K562 (cell line): ENCODE data around the gene SMIM41. TPM values are rescaled to one million over a fixed set of nuclear protein-coding genes. Genes with fewer than 3 reads are reported as not detected.

Experiments used
- BRF2 ChIP-seq: IDR thresholded peaks from 3 replicates; pipeline ENCODE4 v1.6.1; 2011; ENCODE audit warnings: borderline replicate concordance, mild to moderate bottlenecking; ENCODE audit not compliant: insufficient read length, insufficient read depth
- CEBPG ChIP-seq, 3 experiments: fragments of 200-800 bp in 1 of 3; sonication (Bioruptor generic) in 1 of 3; sonication (generic) in 1 of 3; formaldehyde crosslinking in 1 of 3; IDR thresholded peaks in 2 of 3; conservative IDR thresholded peaks in 1 of 3; 2 replicates each; pipeline versions ENCODE4 v1.6.1 to v1.8.0; 2016 to 2022; ENCODE audit warnings: missing compliant biosample characterization in 2 of 3, missing genetic modification characterization in 2 of 3, mild to moderate bottlenecking in 1 of 3, missing genetic modification reagents in 1 of 3
- DDX20 ChIP-seq: fragments of 450-650 bp; IDR thresholded peaks from 2 replicates; pipeline ENCODE4 v1.6.1; 2016; ENCODE audit warnings: missing genetic modification characterization, low read depth, mild to moderate bottlenecking, missing compliant biosample characterization, moderate library complexity
- FOXM1 ChIP-seq, 2 experiments: fragments of 450-650 bp in 1 of 2; sonication (generic) in 1 of 2; formaldehyde crosslinking in 1 of 2; IDR thresholded peaks; 2 replicates each; pipeline versions ENCODE4 v1.6.1 to v1.9.0; 2017 to 2022; ENCODE audit warnings: low read depth in 2 of 2, mild to moderate bottlenecking in 2 of 2, missing genetic modification reagents in 1 of 2, moderate library complexity in 1 of 2
- GATAD2B ChIP-seq: fragments of 450-650 bp; IDR thresholded peaks from 2 replicates; pipeline ENCODE4 v1.6.1; 2017; ENCODE audit warnings: mild to moderate bottlenecking, borderline replicate concordance
- GTF2F1 ChIP-seq: IDR thresholded peaks from 2 replicates; pipeline ENCODE4 v1.6.1; 2011; ENCODE audit warnings: low read depth, low read length, improper control_type of control experiment
- MCM3 ChIP-seq: fragments of 450-650 bp; IDR thresholded peaks from 2 replicates; pipeline ENCODE4 v1.6.1; 2016
- PURB ChIP-seq: sonication (generic); formaldehyde crosslinking; IDR thresholded peaks from 2 replicates; pipeline ENCODE4 v1.9.0; 2021; ENCODE audit warnings: low read depth, mild to moderate bottlenecking, missing genetic modification reagents
- ZC3H8 ChIP-seq: fragments of 450-650 bp; IDR thresholded peaks from 2 replicates; pipeline ENCODE4 v1.6.1; 2017
- ZNF239 ChIP-seq: fragments of 250-450 bp; sonication (Bioruptor Pico); IDR thresholded peaks from 2 replicates; pipeline ENCODE4 v1.4.0; 2020; ENCODE audit warnings: mild to moderate bottlenecking
- ZNF551 ChIP-seq: fragments of 250-450 bp; sonication (Bioruptor Pico); IDR thresholded peaks from 2 replicates; pipeline ENCODE4 v1.5.0; 2021; ENCODE audit warnings: mild to moderate bottlenecking, moderate library complexity
- polyA plus RNA-seq, 8 experiments: library from polyadenylated mRNA; depleted of rRNA in 4 of 8; stranded (reverse) in 5 of 8; unstranded in 3 of 8; fragments of >200 nt; fragmentation: Nextera tagmentation in 2 of 8; fragmentation: Illumina TruSeq in 1 of 8; extraction: Ambion mirVana in 2 of 8; extraction: Trizol in 1 of 8; gene quantifications; 2 replicates each; pipeline versions ENCODE4 v1.2.1 to v1.2.3, GENCODE V29; 2011 to 2014; ENCODE audit warnings: inconsistent platforms in 1 of 8, missing spikeins in 1 of 8
- total RNA-seq, 7 experiments: library from RNA; depleted of rRNA in 6 of 7; stranded (reverse); fragments of >200 nt in 6 of 7; fragmentation: Illumina TruSeq in 2 of 7; extraction: Trizol in 2 of 7; gene quantifications; 2 replicates each; pipeline versions ENCODE4 v1.2.1 to v1.2.3, GENCODE V29; 2011 to 2021; ENCODE audit warnings: low replicate concordance in 1 of 7
- TF ChIP-seq, protein P1 (sequence below): IDR thresholded peaks from 2 replicates; pipeline ENCODE4 v1.6.1; 2016; ENCODE audit warnings: missing genetic modification characterization, missing compliant biosample characterization
- TF ChIP-seq, protein P2 (sequence below): fragments of 250-450 bp; sonication (Bioruptor Pico); IDR thresholded peaks from 2 replicates; pipeline ENCODE4 v1.5.0; 2021; ENCODE audit warnings: mild to moderate bottlenecking, moderate library complexity
- TF ChIP-seq, protein P3 (sequence below): fragments of 450-650 bp; formaldehyde crosslinking; IDR thresholded peaks from 2 replicates; pipeline ENCODE4 v1.4.0; 2020; ENCODE audit warnings: mild to moderate bottlenecking, moderate library complexity

Gene SMIM41
- total and polyA plus RNA-seq, 9 of the 15 experiments (the other 6 are each of a cell fraction or from before 2014, with no cell fraction given) = not detected

- TF ChIP-seq CEBPG (CRISPR knock-in tag; IDR thresholded peaks at IDR 0.05) = no peak
- TF ChIP-seq CEBPG (tag; conservative IDR thresholded peaks at IDR 0.05 in 1 of 2, IDR thresholded peaks at IDR 0.05 in 1 of 2) = no peak
- TF ChIP-seq FOXM1 (IDR thresholded peaks at IDR 0.05; ENCODE audit: low read depth) = no peak
- TF ChIP-seq FOXM1 (CRISPR knock-in tag; IDR thresholded peaks at IDR 0.05; ENCODE audit: low read depth) = no peak
- TF ChIP-seq, protein P1, sequence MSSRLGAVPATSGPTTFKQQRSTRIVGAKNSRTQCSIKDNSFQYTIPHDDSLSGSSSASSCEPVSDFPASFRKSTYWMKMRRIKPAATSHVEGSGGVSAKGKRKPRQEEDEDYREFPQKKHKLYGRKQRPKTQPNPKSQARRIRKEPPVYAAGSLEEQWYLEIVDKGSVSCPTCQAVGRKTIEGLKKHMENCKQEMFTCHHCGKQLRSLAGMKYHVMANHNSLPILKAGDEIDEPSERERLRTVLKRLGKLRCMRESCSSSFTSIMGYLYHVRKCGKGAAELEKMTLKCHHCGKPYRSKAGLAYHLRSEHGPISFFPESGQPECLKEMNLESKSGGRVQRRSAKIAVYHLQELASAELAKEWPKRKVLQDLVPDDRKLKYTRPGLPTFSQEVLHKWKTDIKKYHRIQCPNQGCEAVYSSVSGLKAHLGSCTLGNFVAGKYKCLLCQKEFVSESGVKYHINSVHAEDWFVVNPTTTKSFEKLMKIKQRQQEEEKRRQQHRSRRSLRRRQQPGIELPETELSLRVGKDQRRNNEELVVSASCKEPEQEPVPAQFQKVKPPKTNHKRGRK = no peak
- TF ChIP-seq GATAD2B = peak; percentile 76; the same call in 1 of the 2 replicates
- no peak for TF ChIP-seq PURB (CRISPR knock-in tag)
- TF ChIP-seq GTF2F1 = no peak
- TF ChIP-seq ZC3H8 = no peak
- no peak for TF ChIP-seq DDX20 (tag)
- TF ChIP-seq, protein P2, sequence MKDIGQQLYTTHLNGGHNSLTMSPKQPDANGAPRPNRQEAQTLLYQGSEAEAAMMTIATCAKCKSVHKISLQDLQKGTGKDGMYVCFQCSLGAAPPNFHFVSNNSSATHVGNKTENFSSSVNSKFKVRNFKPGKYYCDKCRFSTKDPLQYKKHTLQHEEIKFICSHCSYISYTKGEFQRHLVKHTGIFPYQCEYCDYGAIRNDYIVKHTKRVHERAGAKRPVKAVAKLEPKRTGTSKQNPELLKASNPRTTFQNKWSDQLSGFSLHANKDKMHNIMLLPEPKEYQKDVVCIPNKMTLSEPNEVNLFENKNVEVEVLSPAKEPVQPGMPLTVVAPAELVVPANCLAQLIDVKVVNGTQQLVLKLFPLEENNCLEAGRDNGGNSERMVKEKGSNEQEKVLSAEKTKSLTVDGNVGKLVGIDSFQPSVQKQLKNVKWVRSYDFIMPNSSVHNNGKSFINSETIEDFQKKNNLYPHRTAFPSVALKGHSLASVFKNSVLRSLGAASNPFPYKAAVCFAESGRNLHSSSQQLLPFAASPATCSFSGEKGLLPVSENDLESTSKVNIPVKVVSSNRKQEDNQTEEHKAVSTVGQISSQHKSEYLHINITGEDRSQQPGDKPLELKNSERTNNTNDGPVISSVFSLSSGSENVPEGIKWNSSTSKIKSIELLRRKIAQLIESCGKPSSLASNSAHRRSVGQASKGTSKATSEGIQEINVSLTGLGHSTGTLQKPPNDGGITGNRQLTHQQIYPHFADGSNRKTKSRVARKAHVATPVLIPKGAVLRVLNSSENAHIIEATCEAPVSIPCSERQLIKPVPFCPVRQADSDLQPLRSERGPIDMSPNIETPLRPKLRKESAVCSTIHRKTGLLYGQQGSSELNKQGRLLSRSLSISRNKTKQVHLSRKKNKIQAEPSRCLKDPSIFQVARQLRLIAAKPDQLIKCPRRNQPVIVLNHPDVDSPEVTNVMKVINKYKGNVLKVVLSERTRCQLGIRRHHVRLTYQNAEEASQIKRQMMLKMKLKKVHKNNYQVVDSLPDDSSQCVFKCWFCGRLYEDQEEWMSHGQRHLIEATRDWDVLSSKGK (CRISPR knock-in tag) = no peak
- TF ChIP-seq, protein P3, sequence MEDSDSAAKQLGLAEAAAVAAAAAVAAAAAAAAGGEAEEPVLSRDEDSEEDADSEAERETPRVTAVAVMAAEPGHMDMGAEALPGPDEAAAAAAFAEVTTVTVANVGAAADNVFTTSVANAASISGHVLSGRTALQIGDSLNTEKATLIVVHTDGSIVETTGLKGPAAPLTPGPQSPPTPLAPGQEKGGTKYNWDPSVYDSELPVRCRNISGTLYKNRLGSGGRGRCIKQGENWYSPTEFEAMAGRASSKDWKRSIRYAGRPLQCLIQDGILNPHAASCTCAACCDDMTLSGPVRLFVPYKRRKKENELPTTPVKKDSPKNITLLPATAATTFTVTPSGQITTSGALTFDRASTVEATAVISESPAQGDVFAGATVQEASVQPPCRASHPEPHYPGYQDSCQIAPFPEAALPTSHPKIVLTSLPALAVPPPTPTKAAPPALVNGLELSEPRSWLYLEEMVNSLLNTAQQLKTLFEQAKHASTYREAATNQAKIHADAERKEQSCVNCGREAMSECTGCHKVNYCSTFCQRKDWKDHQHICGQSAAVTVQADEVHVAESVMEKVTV (CRISPR knock-in tag) = peak; percentile 48
- TF ChIP-seq MCM3 = no peak
- no peak for TF ChIP-seq ZNF239 (CRISPR knock-in tag)
- TF ChIP-seq BRF2 = no peak
- no peak for TF ChIP-seq ZNF551
Observed at GRCh38 chr12:52151837-52152783, 72.6 kb downstream of the SMIM41 start (continued).
